Measurements from ENCODE around the gene LHFPL2.

The LHFPL2 gene

DNA sequence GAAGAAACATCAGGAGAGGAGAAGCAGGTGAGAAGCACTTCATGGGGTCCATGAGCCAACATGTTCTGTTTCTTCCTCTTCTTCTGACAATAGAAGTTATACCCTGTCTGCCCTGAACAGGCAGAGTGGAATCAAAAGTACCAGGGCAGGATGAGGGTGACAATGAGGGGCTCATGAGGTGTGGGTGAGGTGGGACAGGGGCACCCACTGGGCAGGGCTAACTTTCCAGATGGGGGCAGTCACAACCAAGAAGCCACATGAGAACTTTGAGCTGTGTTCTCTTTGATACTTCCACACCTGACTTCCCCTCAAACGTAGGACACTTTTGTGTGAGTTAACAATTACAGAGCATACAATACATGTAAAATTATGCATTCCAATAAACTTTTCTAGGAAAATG is 92.7 kb downstream of the LHFPL2 start:
- no peak for TF ChIP-seq SPI1 (IDR thresholded peaks at IDR 0.05; ENCODE audit: borderline replicate concordance, low read depth)
- TF ChIP-seq CTCF (IDR thresholded peaks at IDR 0.05; ENCODE audit: insufficient read depth, low read length): no peak
- no peak for TF ChIP-seq GABPA (IDR thresholded peaks at IDR 0.05; ENCODE audit: low read depth)
- TF ChIP-seq REST (IDR thresholded peaks at IDR 0.05; ENCODE audit: insufficient replicate concordance, low read depth): no peak
- no peak for TF ChIP-seq POLR2AphosphoS5 (IDR thresholded peaks at IDR 0.05; ENCODE audit: low read depth)
- Histone ChIP-seq H3K27me3 (ENCODE audit: insufficient read depth, poor library complexity, severe bottlenecking) (no peaks in the 10 kb centered on the region), H3K27ac (replicated peaks) (no peak overlapping the region), H3K4me3 (replicated peaks; ENCODE audit: insufficient read depth, low read length) (no peak overlapping the region)
- DNase-seq (ENCODE audit: low read depth in 1 of 2, low spot score in 1 of 2): no peak

DNA sequence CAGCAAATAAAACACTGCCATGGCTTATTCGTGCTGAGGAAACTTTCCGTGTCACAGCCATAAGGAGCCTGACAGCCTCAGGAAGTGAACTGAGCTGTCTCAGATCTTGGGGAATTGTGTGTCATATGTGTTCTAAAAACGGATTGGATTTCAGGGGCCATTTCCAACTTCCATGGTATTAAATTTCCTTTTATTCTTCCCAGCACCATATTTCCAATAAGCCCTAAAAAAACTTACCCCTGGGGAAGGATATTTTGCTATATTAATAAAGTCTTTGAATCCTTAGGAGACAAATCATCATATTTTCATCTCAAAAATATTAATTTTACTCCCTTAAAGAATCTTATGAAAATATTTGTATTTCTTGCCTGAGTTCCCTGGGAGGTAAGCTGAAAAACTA is 93.9 kb downstream of the LHFPL2 start:
- H3K27me3 ChIP-seq (ENCODE audit: insufficient read depth, poor library complexity, severe bottlenecking): no peaks in the 10 kb centered on the region
- no peak overlapping the region for H3K4me3 ChIP-seq (replicated peaks; ENCODE audit: insufficient read depth, low read length)
- no peak for TF ChIP-seq REST (IDR thresholded peaks at IDR 0.05; ENCODE audit: insufficient replicate concordance, low read depth)
- TF ChIP-seq POLR2AphosphoS5 (IDR thresholded peaks at IDR 0.05; ENCODE audit: low read depth): no peak
- no peak for TF ChIP-seq CTCF (IDR thresholded peaks at IDR 0.05; ENCODE audit: insufficient read depth, low read length)
- no peak for TF ChIP-seq GABPA (IDR thresholded peaks at IDR 0.05; ENCODE audit: low read depth)
- DNase-seq (ENCODE audit: low read depth in 1 of 2, low spot score in 1 of 2): no peak
- H3K27ac ChIP-seq (replicated peaks): no peak overlapping the region

DNA sequence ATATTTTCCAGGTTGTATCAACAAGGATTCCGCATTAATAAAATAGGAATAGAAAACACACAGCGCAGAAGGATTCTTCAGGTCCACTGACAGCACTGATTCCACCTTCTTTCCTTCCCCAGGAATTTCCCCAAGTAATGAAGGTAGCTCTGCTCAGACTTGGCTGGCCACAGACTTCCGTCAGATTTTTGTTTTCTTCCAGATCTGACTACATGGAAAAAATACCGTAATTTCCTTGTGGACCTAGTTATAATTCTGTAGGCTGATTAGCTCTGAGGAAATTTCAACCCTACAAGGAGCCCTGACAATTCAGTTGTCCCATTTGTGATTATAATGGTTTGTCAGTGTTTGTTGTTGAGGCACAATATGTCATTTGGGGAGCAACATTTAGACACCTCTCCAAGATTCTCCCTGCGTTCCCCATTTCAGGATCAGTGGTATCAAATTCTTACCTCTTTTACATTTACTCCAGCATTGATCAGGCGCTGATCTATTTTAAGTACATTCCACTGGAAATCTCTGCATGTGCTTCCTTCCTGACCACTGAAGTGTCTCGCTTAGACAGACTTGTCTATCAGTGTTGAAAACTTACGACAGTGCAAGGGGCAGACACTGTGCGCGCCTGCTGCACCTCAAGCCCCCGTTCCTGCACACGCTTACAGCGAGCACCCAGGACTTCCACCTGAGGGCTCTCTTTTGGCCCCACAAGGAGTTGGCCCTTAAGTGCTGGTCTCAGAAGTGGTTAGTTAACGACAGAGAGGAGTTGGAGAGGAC is 94.8 kb downstream of the LHFPL2 start:
- no peak overlapping the region for H3K4me3 ChIP-seq (replicated peaks; ENCODE audit: insufficient read depth, low read length)
- TF ChIP-seq POLR2AphosphoS5 (IDR thresholded peaks at IDR 0.05; ENCODE audit: low read depth) (no peak), GABPA (IDR thresholded peaks at IDR 0.05; ENCODE audit: low read depth) (no peak), SPI1 (IDR thresholded peaks at IDR 0.05; ENCODE audit: borderline replicate concordance, low read depth) (no peak), CTCF (IDR thresholded peaks at IDR 0.05; ENCODE audit: insufficient read depth, low read length) (no peak), REST (IDR thresholded peaks at IDR 0.05; ENCODE audit: insufficient replicate concordance, low read depth) (no peak)
- DNase-seq (ENCODE audit: low read depth in 1 of 2, low spot score in 1 of 2): no peak
- H3K27me3 ChIP-seq (ENCODE audit: insufficient read depth, poor library complexity, severe bottlenecking): no peaks in the 10 kb centered on the region
- H3K27ac ChIP-seq (replicated peaks): no peak overlapping the region
